ENCODE data around the gene APH1B.

Gene APH1B

DNA sequence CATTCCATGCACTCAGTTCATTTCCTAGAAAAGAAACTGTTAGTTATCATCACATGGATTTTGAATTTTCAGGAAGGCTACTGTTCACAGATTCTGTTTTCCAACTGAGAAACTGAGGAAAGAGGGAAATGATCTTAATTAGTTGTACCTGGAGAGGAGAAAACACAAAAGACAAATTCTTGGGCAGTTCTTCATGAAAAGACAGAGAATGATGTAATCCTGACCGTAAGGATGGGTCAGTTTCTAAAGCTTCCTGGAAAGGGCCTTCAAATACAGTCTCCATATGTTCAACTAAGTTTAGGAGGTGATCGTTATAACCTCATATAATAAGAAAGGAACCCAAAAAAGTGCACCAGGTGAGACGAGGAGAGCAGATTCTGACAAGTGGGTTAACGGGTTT lies 59.6 kb downstream of the APH1B start:
- TF ChIP-seq SUZ12 (IDR thresholded peaks at IDR 0.05) (no peak), FOXA1 (IDR thresholded peaks at IDR 0.05) (no peak), HDGF (IDR thresholded peaks at IDR 0.05; ENCODE audit: borderline replicate concordance) (no peak), ARNT (IDR thresholded peaks at IDR 0.05) (no peak), SP1 (IDR thresholded peaks at IDR 0.05) (no peak), FOXK2 (IDR thresholded peaks at IDR 0.05) (no peak), NFRKB (IDR thresholded peaks at IDR 0.05) (no peak), TARDBP (IDR thresholded peaks at IDR 0.05) (no peak), FOXM1 (IDR thresholded peaks at IDR 0.05; ENCODE audit: borderline replicate concordance) (no peak), CTBP1 (IDR thresholded peaks at IDR 0.05; ENCODE audit: borderline replicate concordance) (no peak), L3MBTL2 (conservative IDR thresholded peaks at IDR 0.05) (no peak), BHLHE40 (IDR thresholded peaks at IDR 0.05; ENCODE audit: borderline replicate concordance) (no peak), ZNF384 (IDR thresholded peaks at IDR 0.05) (no peak), LEF1 (IDR thresholded peaks at IDR 0.05; ENCODE audit: borderline replicate concordance) (no peak)
- TF ChIP-seq, protein P1, sequence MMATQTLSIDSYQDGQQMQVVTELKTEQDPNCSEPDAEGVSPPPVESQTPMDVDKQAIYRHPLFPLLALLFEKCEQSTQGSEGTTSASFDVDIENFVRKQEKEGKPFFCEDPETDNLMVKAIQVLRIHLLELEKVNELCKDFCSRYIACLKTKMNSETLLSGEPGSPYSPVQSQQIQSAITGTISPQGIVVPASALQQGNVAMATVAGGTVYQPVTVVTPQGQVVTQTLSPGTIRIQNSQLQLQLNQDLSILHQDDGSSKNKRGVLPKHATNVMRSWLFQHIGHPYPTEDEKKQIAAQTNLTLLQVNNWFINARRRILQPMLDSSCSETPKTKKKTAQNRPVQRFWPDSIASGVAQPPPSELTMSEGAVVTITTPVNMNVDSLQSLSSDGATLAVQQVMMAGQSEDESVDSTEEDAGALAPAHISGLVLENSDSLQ (IDR thresholded peaks at IDR 0.05): no peak
- ChIA-PET CTCF (no interaction called here), POLR2A (no interaction called here)
- no peak for DNase-seq (ENCODE audit: extremely low spot score)

DNA sequence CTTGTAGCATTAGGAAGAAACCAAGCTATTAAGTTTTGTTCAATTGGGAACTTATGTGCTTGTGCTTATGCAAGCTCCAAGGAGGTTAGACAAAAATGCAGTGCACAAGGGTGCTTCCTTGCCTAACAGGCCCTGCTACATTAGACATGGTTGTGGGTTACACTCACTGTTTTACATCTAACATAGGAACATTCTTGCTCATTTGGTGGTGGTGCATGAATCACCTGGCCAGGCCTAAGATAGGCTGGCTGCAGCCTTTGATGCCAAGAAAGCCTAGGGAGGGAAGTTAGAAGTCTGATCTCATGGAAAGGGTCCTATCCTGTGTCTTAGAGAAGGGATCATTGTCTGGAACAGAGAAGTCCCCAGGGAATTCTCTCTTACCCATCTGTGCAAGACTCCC lies 60.8 kb downstream of the APH1B start:
- POLR2A ChIA-PET: no interaction called here
- no peak for DNase-seq (ENCODE audit: extremely low spot score)
- TF ChIP-seq NFRKB (IDR thresholded peaks at IDR 0.05) (no peak), LEF1 (IDR thresholded peaks at IDR 0.05; ENCODE audit: borderline replicate concordance) (no peak), HDGF (IDR thresholded peaks at IDR 0.05; ENCODE audit: borderline replicate concordance) (no peak), SUZ12 (IDR thresholded peaks at IDR 0.05) (no peak), FOXA1 (IDR thresholded peaks at IDR 0.05) (no peak), ZNF384 (IDR thresholded peaks at IDR 0.05) (no peak), BHLHE40 (IDR thresholded peaks at IDR 0.05; ENCODE audit: borderline replicate concordance) (no peak), ELF4 (IDR thresholded peaks at IDR 0.05) (no peak), TARDBP (IDR thresholded peaks at IDR 0.05) (no peak), FOXK2 (IDR thresholded peaks at IDR 0.05) (no peak), L3MBTL2 (conservative IDR thresholded peaks at IDR 0.05) (no peak), SP1 (IDR thresholded peaks at IDR 0.05) (no peak), CTBP1 (IDR thresholded peaks at IDR 0.05; ENCODE audit: borderline replicate concordance) (no peak)
- TF ChIP-seq, protein P1 (IDR thresholded peaks at IDR 0.05): no peak
- CTCF ChIA-PET: no interaction called here

DNA sequence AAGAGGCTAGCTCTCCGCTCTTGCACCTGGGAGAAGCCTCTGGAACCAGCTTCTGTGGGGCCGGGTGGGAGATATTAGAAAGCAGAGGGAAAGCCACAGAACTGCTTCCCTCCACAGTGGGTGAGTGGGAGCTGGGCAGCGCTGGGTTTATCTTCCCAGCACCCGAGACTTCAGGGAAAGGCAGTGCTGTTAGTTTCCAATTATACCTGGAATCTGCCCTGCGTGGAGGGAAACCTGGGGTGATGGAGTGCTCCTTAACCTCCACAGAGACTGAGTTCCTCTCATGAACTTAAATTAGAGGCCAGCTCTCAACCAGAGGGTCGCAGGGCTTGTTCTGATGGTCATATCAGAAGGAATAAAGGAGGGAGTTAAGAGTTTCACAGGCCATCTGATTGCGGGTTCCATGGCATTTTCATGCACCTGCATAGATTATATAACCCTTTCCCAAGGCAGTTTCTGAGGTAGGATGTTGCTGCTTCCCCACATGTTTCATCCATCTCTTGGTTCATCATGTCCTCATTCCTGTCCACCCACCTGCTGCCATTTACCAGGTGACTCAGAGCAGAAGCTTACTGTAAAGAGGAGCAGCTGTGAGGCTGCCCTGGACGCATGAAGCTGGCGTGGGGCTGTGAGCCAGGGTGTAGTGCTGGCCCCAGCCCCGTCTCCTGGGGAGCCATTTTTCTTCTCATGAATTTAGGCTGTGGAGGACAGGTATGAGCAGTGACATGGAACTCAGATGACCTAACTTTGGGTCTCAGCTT lies 61.8 kb downstream of the APH1B start:
- TF ChIP-seq FOXA1 (IDR thresholded peaks at IDR 0.05): no peak
- DNase-seq (ENCODE audit: extremely low spot score): no peak
- POLR2A ChIA-PET: no interaction called here
- CTCF ChIA-PET: no interaction called here

DNA sequence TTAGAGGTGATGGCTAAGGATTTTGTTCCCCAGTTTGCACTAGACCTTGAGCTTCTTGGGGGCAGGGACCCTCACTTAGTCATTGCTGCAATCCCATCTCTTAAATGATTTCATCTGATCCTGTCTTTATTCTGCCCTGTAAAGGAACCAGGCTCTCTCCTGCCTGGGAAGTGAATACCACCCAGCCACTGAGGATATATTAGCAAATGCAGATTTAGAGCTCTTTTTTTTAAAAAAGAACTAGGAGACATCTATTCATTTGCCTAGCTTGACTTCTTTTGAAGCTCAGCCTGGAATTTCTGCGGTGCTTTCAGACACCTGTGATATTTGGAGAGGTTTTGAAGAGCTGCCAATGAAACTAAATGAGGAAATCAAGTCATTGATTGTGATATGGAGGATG lies 62.4 kb downstream of the APH1B start:
- CTCF ChIA-PET: no interaction called here
- TF ChIP-seq, protein P1 (IDR thresholded peaks at IDR 0.05): no peak
- TF ChIP-seq ELF4 (IDR thresholded peaks at IDR 0.05): no peak
- no peak for TF ChIP-seq ARNT (IDR thresholded peaks at IDR 0.05)
- TF ChIP-seq HDGF (IDR thresholded peaks at IDR 0.05; ENCODE audit: borderline replicate concordance): no peak
- TF ChIP-seq NFRKB (IDR thresholded peaks at IDR 0.05): no peak
- no peak for TF ChIP-seq TARDBP (IDR thresholded peaks at IDR 0.05)
- no peak for TF ChIP-seq ZNF384 (IDR thresholded peaks at IDR 0.05)
- TF ChIP-seq FOXM1 (IDR thresholded peaks at IDR 0.05; ENCODE audit: borderline replicate concordance): no peak
- no peak for TF ChIP-seq L3MBTL2 (conservative IDR thresholded peaks at IDR 0.05)
- POLR2A ChIA-PET: no interaction called here
- no peak for DNase-seq (ENCODE audit: extremely low spot score)

DNA sequence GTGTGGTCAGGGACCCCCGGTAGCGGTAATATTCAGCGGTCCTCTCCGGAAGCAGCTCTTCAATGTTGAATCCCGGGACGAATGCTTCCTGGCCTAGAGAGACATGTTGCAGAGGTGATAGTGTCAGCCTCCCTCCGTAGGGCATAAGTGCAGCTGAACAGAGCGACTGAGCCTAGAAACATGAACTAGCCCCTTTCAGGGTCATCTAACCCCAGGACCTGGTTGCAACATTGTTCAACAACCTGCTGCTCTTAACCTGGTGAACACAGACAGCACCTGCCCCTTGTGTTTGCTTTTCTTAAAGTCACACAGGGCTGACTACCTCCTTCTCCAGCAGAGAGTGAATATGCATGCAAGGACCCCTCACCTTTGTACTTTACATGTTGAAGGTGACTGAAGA lies 62.9 kb downstream of the APH1B start:
- no peak for DNase-seq (ENCODE audit: extremely low spot score)
- POLR2A ChIA-PET: no interaction called here
- CTCF ChIA-PET: no interaction called here
- TF ChIP-seq FOXK2 (IDR thresholded peaks at IDR 0.05) (no peak), SUZ12 (IDR thresholded peaks at IDR 0.05) (no peak), L3MBTL2 (conservative IDR thresholded peaks at IDR 0.05) (no peak), ZNF384 (IDR thresholded peaks at IDR 0.05) (no peak), NFRKB (IDR thresholded peaks at IDR 0.05) (no peak), HDGF (IDR thresholded peaks at IDR 0.05; ENCODE audit: borderline replicate concordance) (no peak), CTBP1 (IDR thresholded peaks at IDR 0.05; ENCODE audit: borderline replicate concordance) (no peak), ARNT (IDR thresholded peaks at IDR 0.05) (no peak), TARDBP (IDR thresholded peaks at IDR 0.05) (no peak), BHLHE40 (IDR thresholded peaks at IDR 0.05; ENCODE audit: borderline replicate concordance) (no peak), SP1 (IDR thresholded peaks at IDR 0.05) (no peak), FOXM1 (IDR thresholded peaks at IDR 0.05; ENCODE audit: borderline replicate concordance) (no peak), ELF4 (IDR thresholded peaks at IDR 0.05) (no peak), FOXA1 (IDR thresholded peaks at IDR 0.05) (no peak)
- TF ChIP-seq, protein P1 (IDR thresholded peaks at IDR 0.05): no peak

DNA sequence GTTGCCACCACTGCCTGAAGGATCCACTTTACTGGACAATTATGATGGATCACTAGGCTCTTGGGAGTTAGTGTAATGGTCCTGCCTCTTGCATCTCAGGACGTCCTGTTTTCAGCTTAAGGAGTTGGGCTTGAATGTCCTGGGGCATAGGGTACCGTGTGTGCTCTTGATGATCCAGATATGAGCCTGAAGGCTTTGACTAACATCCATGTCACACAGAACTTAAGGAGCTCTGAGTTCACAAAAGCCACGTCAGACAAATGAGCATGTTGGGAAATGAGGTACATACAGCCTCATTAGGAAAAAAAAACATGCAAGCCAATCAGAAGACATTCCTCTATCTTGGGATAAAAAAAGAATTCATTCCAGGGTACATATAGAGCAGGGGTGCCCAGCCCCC lies 63.5 kb downstream of the APH1B start:
- TF ChIP-seq FOXK2 (IDR thresholded peaks at IDR 0.05) (no peak), ZNF384 (IDR thresholded peaks at IDR 0.05) (no peak), FOXA1 (IDR thresholded peaks at IDR 0.05) (no peak), FOXM1 (IDR thresholded peaks at IDR 0.05; ENCODE audit: borderline replicate concordance) (no peak), HDGF (IDR thresholded peaks at IDR 0.05; ENCODE audit: borderline replicate concordance) (no peak), CTBP1 (IDR thresholded peaks at IDR 0.05; ENCODE audit: borderline replicate concordance) (no peak), NFRKB (IDR thresholded peaks at IDR 0.05) (no peak), ARNT (IDR thresholded peaks at IDR 0.05) (no peak), BHLHE40 (IDR thresholded peaks at IDR 0.05; ENCODE audit: borderline replicate concordance) (no peak), L3MBTL2 (conservative IDR thresholded peaks at IDR 0.05) (no peak), ELF4 (IDR thresholded peaks at IDR 0.05) (no peak), TARDBP (IDR thresholded peaks at IDR 0.05) (no peak), LEF1 (IDR thresholded peaks at IDR 0.05; ENCODE audit: borderline replicate concordance) (no peak)
- TF ChIP-seq, protein P1 (IDR thresholded peaks at IDR 0.05): no peak
- CTCF ChIA-PET: interaction anchor here (0.6 kb wide), 1 partner anchor 38 kb away, joined by 3 read pairs; no protein-coding TSS in a partner anchor
- POLR2A ChIA-PET: no interaction called here
- DNase-seq (ENCODE audit: extremely low spot score): no peak

Measured in HEK293T (cell line).